ENCODE data around the gene SELENOO. TPM values are rescaled to one million over a fixed set of nuclear protein-coding genes. Genes with fewer than 3 reads are reported as not detected.
A peak's percentile ranks its signal among the peaks of the same experiment; 100 is the strongest.

Gene SELENOO
- total RNA-seq, 2 donors from 2014 or later, result 22.5 to 23.4 TPM

- no peak overlapping the region for H3K27ac Mint-ChIP-seq
- DNase-seq (ENCODE audit: low spot score in 2 of 2) (no peak), ATAC-seq (no peak)
- no peaks in the 10 kb centered on the region for H3K36me3 Mint-ChIP-seq
- no peaks in the 10 kb centered on the region for H3K9me3 Mint-ChIP-seq
These were observed 19.9 kb upstream of the SELENOO start for GRCh38 chr22:50180727-50181521.

DNA sequence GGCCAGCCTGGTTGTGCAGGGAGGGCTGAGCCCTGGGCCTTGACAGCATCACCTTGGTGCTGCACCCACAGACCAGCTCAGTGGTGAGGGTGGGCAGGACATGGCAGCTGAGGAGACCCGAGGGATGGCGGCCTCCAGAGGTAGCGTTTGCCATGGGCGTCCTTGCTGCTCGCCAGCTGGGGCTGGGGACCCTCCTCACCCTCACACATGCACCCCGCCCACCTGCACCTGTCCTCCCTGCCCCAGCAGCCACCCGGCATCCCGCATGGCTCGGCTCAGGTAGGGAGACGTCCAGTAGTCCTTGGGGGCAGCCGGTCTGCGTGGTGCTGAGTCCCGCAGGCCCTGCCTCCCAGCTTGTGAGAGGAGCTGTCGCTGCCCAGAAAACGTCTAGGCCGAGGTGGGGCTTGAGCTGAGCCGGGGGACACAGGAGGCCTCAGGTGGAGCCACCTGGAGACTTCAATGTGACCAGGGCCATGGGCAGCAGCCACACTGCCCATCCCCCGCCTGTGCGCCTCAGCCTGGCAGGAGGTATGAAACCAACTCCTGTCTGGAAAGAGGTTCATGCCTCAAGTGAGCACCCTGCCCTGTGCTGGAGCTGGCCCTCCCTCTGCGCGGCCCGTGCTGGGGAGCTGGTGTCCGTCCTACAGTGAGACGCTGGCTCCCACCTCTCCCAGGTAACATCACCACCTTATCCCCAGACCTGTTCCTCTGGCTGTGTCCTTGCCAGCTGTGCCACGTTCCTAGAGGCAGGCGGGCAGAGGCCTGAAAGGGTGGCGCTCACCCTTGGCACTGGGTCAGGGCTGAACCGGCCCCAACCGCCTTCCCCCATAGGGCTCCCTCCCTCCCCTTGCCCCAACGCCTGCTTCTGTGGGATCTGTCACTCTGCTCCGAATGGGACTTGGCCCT, 18.4 kb upstream of the SELENOO start:
- H3K9me3 Mint-ChIP-seq, result no peaks in the 10 kb centered on the region
- ATAC-seq, result no peak
- no peak overlapping the region for H3K27ac Mint-ChIP-seq

DNA sequence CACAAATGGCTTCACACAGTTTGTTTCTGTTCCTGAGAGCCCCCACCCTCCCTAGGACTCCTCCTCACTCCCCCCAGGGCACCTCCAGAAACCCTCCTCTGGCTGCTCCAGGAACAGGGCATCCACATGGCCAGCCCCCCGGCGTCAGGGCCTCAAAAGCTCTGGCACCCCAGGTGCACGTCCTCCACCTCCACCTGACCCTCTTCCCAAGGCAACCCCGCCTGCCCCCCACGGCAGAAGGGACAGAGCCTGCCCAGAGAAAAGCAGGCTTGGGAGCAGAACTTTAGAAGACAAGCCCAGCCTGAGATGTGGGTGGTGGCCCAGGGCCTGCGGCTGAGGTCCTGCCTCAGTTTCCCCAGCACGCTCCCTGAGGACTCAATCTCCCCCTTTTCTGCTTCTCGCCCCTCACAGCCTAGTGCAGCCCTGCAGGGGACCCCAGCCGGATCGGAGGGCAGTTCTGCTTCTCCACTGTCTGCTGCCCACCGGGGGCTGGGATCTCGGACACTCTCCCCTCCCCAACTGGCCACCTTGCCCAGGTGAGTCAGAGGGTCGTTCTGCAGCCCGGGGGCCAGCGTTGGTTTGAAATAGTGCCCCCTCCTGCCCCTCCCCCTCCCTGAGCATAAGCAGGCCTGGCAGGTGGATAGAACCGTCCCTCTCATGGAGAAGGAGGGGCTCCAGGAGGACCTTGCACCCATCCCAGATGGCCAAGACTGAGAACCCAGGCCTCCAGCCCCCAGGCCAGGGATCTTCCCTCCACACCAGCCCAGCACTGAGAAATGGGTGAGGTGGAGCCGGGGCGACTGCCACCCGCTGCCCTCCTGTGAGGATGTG, 17.5 kb upstream of the SELENOO start:
- no peak overlapping the region for H3K27ac Mint-ChIP-seq
- ATAC-seq (no peak), DNase-seq (ENCODE audit: low spot score in 2 of 2) (no peak)
- H3K9me3 Mint-ChIP-seq, result no peaks in the 10 kb centered on the region
- H3K36me3 Mint-ChIP-seq, result peaks cover 5 to 6% of the 10 kb centered on the region in 2 donors

More for the DNA sequence above, 18.4 kb upstream of the SELENOO start:
- H3K36me3 Mint-ChIP-seq, result peaks cover 5 to 6% of the 10 kb centered on the region in 2 donors
- DNase-seq (ENCODE audit: low spot score in 2 of 2), result no peak

DNA sequence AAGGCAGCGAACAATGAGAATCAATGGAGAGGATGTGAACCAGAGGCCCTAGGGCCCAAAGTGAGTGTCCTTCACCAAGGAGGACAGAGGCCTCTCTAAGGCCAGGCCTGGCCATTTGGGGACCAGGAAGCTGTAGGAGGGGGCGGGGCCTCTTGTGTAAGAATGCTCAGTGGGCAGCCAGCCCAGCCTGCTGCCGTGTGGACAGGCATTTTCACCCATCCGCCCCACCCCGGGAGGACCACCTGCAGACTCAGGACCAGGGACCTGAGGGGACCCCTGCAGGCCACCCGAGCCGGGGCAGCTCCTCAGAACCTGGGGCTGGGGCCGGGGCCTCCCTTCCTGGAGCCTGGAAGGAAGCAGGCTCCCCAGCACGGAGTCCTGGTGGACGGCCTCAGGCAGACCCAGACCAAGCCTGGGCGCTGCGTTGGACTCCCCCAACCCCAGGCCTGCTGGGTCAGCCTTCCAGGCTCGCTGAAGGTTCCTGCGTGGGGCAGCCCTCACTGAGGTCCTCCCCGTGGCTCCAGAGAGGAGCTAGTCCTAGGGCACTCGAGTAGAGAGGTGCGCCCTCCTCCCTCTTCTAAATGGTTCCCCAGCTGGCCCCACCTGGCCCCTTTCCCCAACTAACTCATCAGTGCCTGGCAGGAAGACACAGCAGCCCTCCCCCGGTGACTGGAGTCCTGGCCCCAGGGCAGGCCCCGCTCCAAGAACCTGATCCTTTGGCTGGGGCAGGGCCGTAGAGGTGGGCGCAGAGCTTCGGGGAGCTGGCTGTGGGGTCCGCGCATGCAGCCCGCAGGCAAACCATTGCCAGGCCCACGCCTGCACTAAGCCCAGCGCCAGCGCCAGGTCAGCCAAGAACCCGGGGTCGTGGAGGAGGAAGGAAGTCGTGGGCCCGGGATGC, 16.6 kb upstream of the SELENOO start:
- Mint-ChIP-seq H3K27ac (peak overlapping the region in 1 of 2 donors; percentile 74), H3K9me3 (no peaks in the 10 kb centered on the region), H3K36me3 (peaks cover 5 to 6% of the 10 kb centered on the region in 2 donors)
- no peak for ATAC-seq
- DNase-seq (ENCODE audit: low spot score in 2 of 2), result no peak

DNA sequence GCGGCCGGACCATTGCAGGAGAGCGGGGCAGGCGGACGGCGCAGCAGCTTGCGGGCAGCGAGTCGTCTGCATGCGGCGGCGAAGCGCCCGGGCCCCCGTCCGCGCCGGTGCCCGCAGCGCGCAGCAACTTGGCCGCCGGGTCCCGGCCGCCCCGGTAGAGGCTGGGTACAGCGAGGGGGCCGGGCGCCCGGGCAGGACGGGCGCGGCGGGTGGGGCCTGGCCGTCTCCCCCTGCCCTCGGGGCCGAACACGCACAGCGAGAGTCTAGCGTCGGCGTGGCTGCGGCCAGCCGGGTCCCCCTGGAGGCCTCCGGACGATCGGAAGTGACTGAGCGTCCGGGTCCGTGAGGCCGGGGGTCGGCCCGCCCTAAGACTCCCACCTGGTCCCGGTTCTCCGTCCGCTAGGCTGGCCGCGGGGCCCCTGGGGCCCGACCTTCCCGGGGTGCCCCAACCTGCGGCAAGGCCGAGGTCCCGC, 15.9 kb upstream of the SELENOO start:
- DNase-seq (ENCODE audit: low spot score in 2 of 2) (no peak), ATAC-seq (no peak)
- Mint-ChIP-seq H3K9me3 (no peaks in the 10 kb centered on the region), H3K36me3 (peaks cover 5 to 6% of the 10 kb centered on the region in 2 donors), H3K27ac (peak overlapping the region in 1 of 2 donors; percentile 74)

DNA sequence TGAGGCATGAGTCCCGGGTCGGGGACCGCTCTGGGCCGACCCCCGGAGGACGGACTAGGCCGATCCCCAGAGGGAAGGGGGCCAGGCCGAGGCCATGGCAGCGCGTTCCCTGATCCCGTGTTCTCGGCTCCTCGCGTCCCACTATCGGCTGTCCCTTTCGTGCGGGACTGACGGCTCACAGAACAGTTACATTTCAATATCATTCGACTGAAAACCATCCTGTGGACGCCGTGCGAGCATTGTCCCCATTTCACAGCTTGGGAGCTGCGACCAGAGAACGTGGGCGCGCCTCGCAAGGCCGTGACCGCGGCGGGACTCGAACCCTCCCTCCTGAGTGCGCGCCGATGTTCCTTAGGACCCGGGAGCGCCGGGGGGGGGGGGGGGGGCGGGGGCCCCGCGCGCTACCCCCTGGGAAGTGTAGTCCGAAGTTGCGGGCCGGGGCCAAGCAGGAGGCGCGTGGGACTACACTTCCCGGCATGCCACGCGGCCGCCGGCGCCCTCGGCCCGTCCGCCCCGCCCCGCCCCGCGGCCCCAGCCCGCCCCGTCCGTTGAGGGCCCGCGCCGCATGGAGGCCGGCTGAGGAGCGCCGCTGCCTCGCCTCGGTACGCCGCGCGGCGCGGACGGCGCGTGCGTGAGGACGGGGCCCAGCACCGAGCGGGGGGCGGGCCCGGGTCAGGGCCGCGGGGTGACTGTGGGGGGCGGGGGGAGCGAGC, 15.3 kb upstream of the SELENOO start, which contains the start of gene TRABD:
TSS of gene TRABD (plus strand) at position 539 of the 713 bp plus-strand sequence. CDS start 7,148 bp downstream, outside the sequence.
- ATAC-seq (peak; percentile 80 to 81), DNase-seq (ENCODE audit: low spot score in 2 of 2) (peak; percentile 87 to 90)
- Mint-ChIP-seq H3K27ac (peak within 1 kb of the TSS; percentile 85 to 91), H3K36me3 (peaks cover 5 to 6% of the 10 kb centered on the region in 2 donors), H3K9me3 (no peaks in the 10 kb centered on the region)

GRCh38 chr22:50186181-50186714, 14.6 kb upstream of the SELENOO start:
- Mint-ChIP-seq H3K36me3 (peaks cover 6 to 7% of the 10 kb centered on the region in 2 donors), H3K27ac (peak overlapping the region; percentile 85 to 91), H3K9me3 (no peaks in the 10 kb centered on the region)
- DNase-seq (ENCODE audit: low spot score in 2 of 2) (no peak), ATAC-seq (no peak)

DNA sequence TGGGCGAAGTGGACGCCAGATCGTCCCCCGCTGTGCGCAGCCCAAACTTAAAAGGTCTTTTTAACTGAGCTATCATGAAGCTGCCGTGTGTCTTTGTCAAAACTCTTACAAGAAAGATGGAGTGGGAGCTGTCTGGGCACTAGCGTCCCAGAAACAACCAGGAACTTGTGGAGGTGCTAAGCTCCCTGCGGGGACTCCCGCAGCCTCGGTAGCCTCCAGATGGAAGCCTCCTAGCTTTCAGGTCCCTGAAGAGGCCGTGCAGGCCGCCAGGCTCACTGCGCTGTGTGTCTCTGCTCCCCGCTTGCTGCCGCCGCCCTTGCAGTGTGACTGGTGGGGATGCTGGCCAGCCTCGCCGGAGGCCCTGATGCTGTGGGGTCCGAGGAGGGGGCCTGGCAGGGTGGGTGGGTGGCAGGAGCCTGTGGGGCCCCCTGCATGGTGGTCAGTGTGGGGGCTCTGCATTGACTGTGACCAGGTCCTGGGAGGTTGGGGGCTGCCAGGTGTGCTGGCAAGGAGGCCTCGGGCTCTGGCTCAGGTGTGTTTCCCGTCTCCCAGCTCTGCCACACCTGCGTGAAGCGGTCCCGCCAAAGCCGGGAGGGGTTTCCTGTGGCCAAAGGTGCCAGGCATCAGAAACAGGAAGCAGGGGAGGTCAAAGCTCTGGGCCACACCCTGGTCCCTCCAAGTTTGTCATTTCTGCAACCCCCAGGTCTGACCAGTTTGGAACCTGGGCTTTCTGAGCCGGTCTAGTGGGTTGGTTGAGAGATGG, 13.9 kb upstream of the SELENOO start:
- peak overlapping the region; percentile 85 to 91 for H3K27ac Mint-ChIP-seq
- ATAC-seq, result no peak
- H3K36me3 Mint-ChIP-seq, result peaks cover 6 to 12% of the 10 kb centered on the region in 2 donors
- DNase-seq (ENCODE audit: low spot score in 2 of 2), result no peak
- no peaks in the 10 kb centered on the region for H3K9me3 Mint-ChIP-seq

DNA sequence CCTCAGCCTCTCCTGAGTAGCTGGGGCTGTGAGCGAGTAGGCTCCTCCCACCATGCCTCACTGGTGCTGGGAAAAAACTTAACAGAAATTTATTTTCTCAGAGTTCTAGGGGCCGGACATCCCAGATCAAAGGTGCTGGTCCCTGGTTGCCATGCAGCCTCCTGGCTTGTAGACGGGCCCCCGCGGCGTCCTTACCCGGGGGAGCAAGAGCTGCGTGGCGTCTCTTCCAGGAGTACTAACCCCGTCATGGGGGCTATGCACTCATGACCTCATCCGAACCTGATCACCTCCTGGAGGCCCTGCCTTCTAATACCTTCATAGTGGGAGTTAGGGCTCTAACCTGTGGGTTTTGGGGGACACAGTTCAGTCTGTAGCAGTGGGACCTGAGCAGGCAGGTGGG, 12.5 kb upstream of the SELENOO start:
- no peak overlapping the region for H3K27ac Mint-ChIP-seq
- no peaks in the 10 kb centered on the region for H3K9me3 Mint-ChIP-seq
- H3K36me3 Mint-ChIP-seq, result peaks cover 6 to 18% of the 10 kb centered on the region in 2 donors
- DNase-seq (ENCODE audit: low spot score in 2 of 2), result no peak
- no peak for ATAC-seq

DNA sequence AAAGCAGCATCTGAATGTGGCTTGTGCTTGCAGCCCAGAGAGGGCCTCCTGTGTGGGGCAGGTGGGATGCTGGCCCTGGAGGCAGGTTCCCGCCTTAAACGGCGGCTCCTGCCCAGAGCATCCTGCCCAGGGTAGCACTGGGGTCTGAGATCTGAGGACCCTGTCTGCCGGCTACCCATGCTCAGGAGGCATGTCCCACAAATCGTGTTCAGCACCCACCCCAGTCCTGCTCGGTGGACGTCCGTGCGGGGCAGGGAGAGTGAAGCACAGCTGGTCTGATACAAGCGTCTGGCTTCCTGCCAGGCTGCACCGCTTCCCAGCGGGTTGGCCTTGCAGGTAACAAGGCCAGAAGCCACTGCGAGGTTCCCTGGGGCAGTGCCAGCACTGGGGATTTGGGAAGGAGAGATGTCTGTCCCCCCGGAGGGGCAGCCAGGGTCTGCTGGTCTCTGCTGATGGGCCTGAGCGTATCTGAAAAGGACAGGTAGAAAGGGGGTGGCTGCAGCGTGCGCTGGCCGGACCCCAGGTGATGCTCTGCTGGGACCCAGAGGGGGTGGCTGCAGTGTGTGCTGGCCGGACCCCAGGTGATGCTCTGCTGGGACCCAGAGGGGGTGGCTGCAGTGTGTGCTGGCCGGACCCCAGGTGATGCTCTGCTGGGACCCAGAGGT, 11.5 kb upstream of the SELENOO start:
- H3K27ac Mint-ChIP-seq, result peak overlapping the region; percentile 44 to 97
- ATAC-seq (no peak), DNase-seq (ENCODE audit: low spot score in 2 of 2) (no peak)
- H3K36me3 Mint-ChIP-seq, result peaks cover 6 to 18% of the 10 kb centered on the region in 2 donors
- no peaks in the 10 kb centered on the region for H3K9me3 Mint-ChIP-seq

GRCh38 chr22:50189849-50190181, 11.0 kb upstream of the SELENOO start:
- ATAC-seq (peak in 1 of 2 donors; percentile 1), DNase-seq (ENCODE audit: low spot score in 2 of 2) (no peak)
- Mint-ChIP-seq H3K36me3 (peaks cover 6 to 18% of the 10 kb centered on the region in 2 donors), H3K9me3 (no peaks in the 10 kb centered on the region), H3K27ac (peak overlapping the region; percentile 87 to 97)

GRCh38 chr22:50190182-50190940, 10.4 kb upstream of the SELENOO start:
- H3K9me3 Mint-ChIP-seq, result no peaks in the 10 kb centered on the region
- ATAC-seq (peak; percentile 46 to 67), DNase-seq (ENCODE audit: low spot score in 2 of 2) (peak; percentile 77 to 82)
- peak overlapping the region; percentile 90 to 97 for H3K27ac Mint-ChIP-seq
- peaks cover 6 to 18% of the 10 kb centered on the region in 2 donors for H3K36me3 Mint-ChIP-seq

All from activated naive CD4-positive, alpha-beta T cell treated with anti-CD3 and anti-CD28 coated beads, Interleukin-2, amount 50 U/mL, for 72 hours (primary cell).